Endothelial cell of umbilical vein (primary cell): ENCODE data around the gene DCAF4. TPM values are rescaled to one million over a fixed set of nuclear protein-coding genes. Genes with fewer than 3 reads are reported as not detected.

Source experiments
- BruUV-seq: library from RNA; stranded (reverse); fragments of 400-500 nt; replicated peaks from 2 replicates; lab custom pipeline; 2021; lab: Mats Ljungman, UMichigan
- CTCF ChIA-PET: fragments of 300-600, 350-600 bp; sonication (Branson Sonifier 250); formaldehyde crosslinking; loops from one replicate; lab custom pipeline; 2021; ENCODE audit warnings: antibody characterized with exemption, inconsistent platforms; lab: Charles Lee
- POLR2A ChIA-PET: fragments of 300-600, 350-600 bp; sonication (Branson Sonifier 250); formaldehyde crosslinking; loops from one replicate; lab custom pipeline; 2021; ENCODE audit warnings: antibody characterized with exemption, inconsistent platforms; lab: Charles Lee
- DNase-seq: peaks from one replicate; pipeline ENCODE4 v3.0.0-alpha.2; 2011; ENCODE audit warnings: low read depth, low spot score
- FAIRE-seq: peaks from 2 replicates; lab custom pipeline; 2011; peaks lifted over from hg19 to GRCh38; lab: Jason Lieb, UNC
- H2AFZ ChIP-seq: 2 replicates; pipeline ENCODE4 v1.6.0; 2012; ENCODE audit warnings: low read depth, low read length, control low read depth, inconsistent platforms
- H3K27ac ChIP-seq: 2 replicates; pipeline ENCODE4 v1.5.1; 2011; ENCODE audit warnings: low read depth, mild to moderate bottlenecking, control low read depth, low read length, moderate library complexity; ENCODE audit not compliant: insufficient read depth
- H3K27me3 ChIP-seq, 2 experiments: 2 replicates each; pipeline versions ENCODE4 v1.6.0 to v1.6.1; 2011; ENCODE audit warnings: low read length in 2 of 2, mixed read lengths in 1 of 2; ENCODE audit not compliant: control insufficient read depth in 2 of 2, insufficient read depth in 2 of 2
- H3K36me3 ChIP-seq, 2 experiments: 2 replicates in 1 of 2; 3 replicates in 1 of 2; pipeline ENCODE4 v1.5.1; 2011; ENCODE audit warnings: low read length in 2 of 2, mild to moderate bottlenecking in 1 of 2, moderate library complexity in 1 of 2; ENCODE audit not compliant: control insufficient read depth in 2 of 2, insufficient read depth in 2 of 2; ENCODE audit errors: extremely low read depth in 1 of 2
- H3K4me1 ChIP-seq: 3 replicates; pipeline ENCODE4 v1.5.1; 2011; ENCODE audit warnings: mild to moderate bottlenecking, low read length; ENCODE audit not compliant: control insufficient read depth, insufficient read depth; ENCODE audit errors: extremely low read depth
- H3K4me2 ChIP-seq: 2 replicates; pipeline ENCODE4 v1.6.1; 2011; ENCODE audit warnings: low read length, control low read depth, mixed read lengths; ENCODE audit not compliant: insufficient read depth
- H3K4me3 ChIP-seq, 3 experiments: fragments of 200-600 bp in 1 of 3; sonication (generic), shearing (Covaris generic) in 1 of 3; replicated peaks in 1 of 3; 2 replicates each; pipeline ENCODE4 v1.5.1; 2011 to 2016; ENCODE audit warnings: control low read depth in 3 of 3, low read length in 3 of 3, mild to moderate bottlenecking in 2 of 3, inconsistent platforms in 1 of 3, low read depth in 1 of 3, moderate library complexity in 1 of 3; ENCODE audit not compliant: insufficient read depth in 1 of 3
- H3K79me2 ChIP-seq: 2 replicates; pipeline ENCODE4 v1.6.0; 2012; ENCODE audit warnings: low read length, inconsistent platforms; ENCODE audit not compliant: control insufficient read depth, insufficient read depth
- H3K9ac ChIP-seq: replicated peaks from 2 replicates; pipeline ENCODE3; 2011; ENCODE audit warnings: low read length, control low read depth; ENCODE audit not compliant: insufficient read depth; ENCODE audit errors: extremely low read depth
- H3K9me1 ChIP-seq: replicated peaks from 3 replicates; pipeline ENCODE4 v1.6.0; 2011; ENCODE audit warnings: mild to moderate bottlenecking, low read length; ENCODE audit not compliant: control insufficient read depth, insufficient read depth; ENCODE audit errors: extremely low read depth
- H3K9me3 ChIP-seq: replicated peaks from 2 replicates; pipeline ENCODE4 v1.5.1; 2012; ENCODE audit warnings: low read length, inconsistent platforms; ENCODE audit not compliant: control insufficient read depth, insufficient read depth
- H4K20me1 ChIP-seq: replicated peaks from 2 replicates; pipeline ENCODE3; 2011; ENCODE audit warnings: mild to moderate bottlenecking, low read length; ENCODE audit not compliant: control insufficient read depth, insufficient read depth; ENCODE audit errors: extremely low read depth
- EZH2 ChIP-seq: IDR thresholded peaks from 2 replicates; pipeline ENCODE4 v1.6.1; 2012; ENCODE audit warnings: borderline replicate concordance, low read depth, mild to moderate bottlenecking, moderate library complexity, low read length, inconsistent platforms; ENCODE audit not compliant: severe bottlenecking
- FOS ChIP-seq: IDR thresholded peaks from 2 replicates; pipeline ENCODE4 v1.6.1; 2011; ENCODE audit warnings: mild to moderate bottlenecking, low read length, moderate library complexity, borderline replicate concordance; ENCODE audit not compliant: insufficient read depth
- GATA2 ChIP-seq: IDR thresholded peaks from 2 replicates; pipeline ENCODE4 v1.7.0; 2011; ENCODE audit warnings: low read depth, mild to moderate bottlenecking, moderate library complexity, mixed read lengths, low read length; ENCODE audit not compliant: insufficient read length, insufficient read depth
- JUN ChIP-seq: IDR thresholded peaks from 2 replicates; pipeline ENCODE4 v1.6.1; 2011; ENCODE audit warnings: borderline replicate concordance, low read depth; ENCODE audit not compliant: insufficient read length, insufficient read depth
- MAX ChIP-seq: IDR thresholded peaks from 2 replicates; pipeline ENCODE4 v1.6.1; 2011; ENCODE audit not compliant: insufficient read depth, insufficient read length
- MYC ChIP-seq: IDR thresholded peaks from one replicate; pipeline ENCODE4 v1.6.1; 2011; ENCODE audit warnings: mild to moderate bottlenecking, low read depth, low read length
- POLR2A ChIP-seq: IDR thresholded peaks from 2 replicates; pipeline ENCODE4 v1.6.1; 2012; ENCODE audit warnings: low read depth, mild to moderate bottlenecking, control low read depth, low read length
- POLR2AphosphoS5 ChIP-seq: IDR thresholded peaks from 2 replicates; pipeline ENCODE4 v1.6.1; 2012; ENCODE audit warnings: low read depth, mild to moderate bottlenecking, control low read depth, low read length, moderate library complexity; ENCODE audit not compliant: insufficient read depth
- dilution Hi-C: fragments of 300-500 bp; cut with MboI; formaldehyde crosslinking; loops from one replicate; pipeline ENCODE4 v1.15.0; 2019; ENCODE audit warnings: low sequenced_read_pairs; ENCODE audit not compliant: extremely low pct_ligation_motif_present
- intact Hi-C: fragments of 100-400 bp; cut with micrococcal nuclease; formaldehyde crosslinking; loops from one replicate; pipeline ENCODE4 v1.10.0; 2022
- polyA plus RNA-seq, 4 experiments: library from polyadenylated mRNA; depleted of rRNA in 3 of 4; stranded (reverse) in 3 of 4; unstranded in 1 of 4; fragments of >200 nt; gene quantifications; 2 replicates each; pipeline versions ENCODE4 v1.2.1 to v1.2.3, GENCODE V29; 2011 to 2012; ENCODE audit warnings: missing spikeins in 1 of 4
- total RNA-seq: library from RNA; stranded (reverse); gene quantifications from 2 replicates; pipeline ENCODE4 v1.2.3, GENCODE V29; 2021
- TF ChIP-seq, protein P1 (sequence below), 2 donors: IDR thresholded peaks; 1 replicate in 1 of 2; 2 replicates in 1 of 2; pipeline ENCODE4 v1.5.1; 2011; ENCODE audit warnings: low read length in 2 of 2, mild to moderate bottlenecking in 2 of 2, moderate library complexity in 2 of 2, control low read depth in 1 of 2, inconsistent platforms in 1 of 2, low read depth in 1 of 2; ENCODE audit not compliant: insufficient read depth in 1 of 2; ENCODE audit errors: extremely low read depth in 1 of 2

DCAF4 gene
- total and polyA plus RNA-seq, 2 donors (not counting 3 experiments of a cell fraction or from before 2014, with no cell fraction given) = 8.6 to 15.8 TPM

GRCh38 chr14:72929316-72930080, 3.2 kb downstream of the DCAF4 start:
- no peak overlapping the region for H3K4me2 ChIP-seq
- no peaks in the 10 kb centered on the region for H3K36me3 ChIP-seq
- H2AFZ ChIP-seq = no peak overlapping the region
- H3K79me2 ChIP-seq = no peaks in the 10 kb centered on the region
- dilution Hi-C loops (no loop called here), intact Hi-C loops (no loop called here)
- H3K9me3 ChIP-seq = no peaks in the 10 kb centered on the region
- ChIA-PET CTCF (interaction anchor here (0.7 to 5.2 kb wide), 4 partner anchors 9 to 415 kb away, joined by 3 to 31 read pairs (median 4); no protein-coding TSS in a partner anchor), POLR2A (no interaction called here)
- H3K9ac ChIP-seq = no peak overlapping the region
- DNase-seq (no peak), FAIRE-seq (peak; percentile 18)
- no peaks in the 10 kb centered on the region for H3K27me3 ChIP-seq
- no peaks in the 10 kb centered on the region for H4K20me1 ChIP-seq
- H3K4me1 ChIP-seq = peaks cover 10% of the 10 kb centered on the region
- TF ChIP-seq, protein P1, sequence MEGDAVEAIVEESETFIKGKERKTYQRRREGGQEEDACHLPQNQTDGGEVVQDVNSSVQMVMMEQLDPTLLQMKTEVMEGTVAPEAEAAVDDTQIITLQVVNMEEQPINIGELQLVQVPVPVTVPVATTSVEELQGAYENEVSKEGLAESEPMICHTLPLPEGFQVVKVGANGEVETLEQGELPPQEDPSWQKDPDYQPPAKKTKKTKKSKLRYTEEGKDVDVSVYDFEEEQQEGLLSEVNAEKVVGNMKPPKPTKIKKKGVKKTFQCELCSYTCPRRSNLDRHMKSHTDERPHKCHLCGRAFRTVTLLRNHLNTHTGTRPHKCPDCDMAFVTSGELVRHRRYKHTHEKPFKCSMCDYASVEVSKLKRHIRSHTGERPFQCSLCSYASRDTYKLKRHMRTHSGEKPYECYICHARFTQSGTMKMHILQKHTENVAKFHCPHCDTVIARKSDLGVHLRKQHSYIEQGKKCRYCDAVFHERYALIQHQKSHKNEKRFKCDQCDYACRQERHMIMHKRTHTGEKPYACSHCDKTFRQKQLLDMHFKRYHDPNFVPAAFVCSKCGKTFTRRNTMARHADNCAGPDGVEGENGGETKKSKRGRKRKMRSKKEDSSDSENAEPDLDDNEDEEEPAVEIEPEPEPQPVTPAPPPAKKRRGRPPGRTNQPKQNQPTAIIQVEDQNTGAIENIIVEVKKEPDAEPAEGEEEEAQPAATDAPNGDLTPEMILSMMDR (IDR thresholded peaks at IDR 0.05; ENCODE audit: extremely low read depth in 1 of 2, insufficient read depth in 1 of 2, low read depth in 1 of 2, low read length in 2 of 2) = no peak
- TF ChIP-seq POLR2A (no peak), FOS (no peak), MAX (no peak), POLR2AphosphoS5 (no peak), JUN (no peak), EZH2 (no peak), GATA2 (no peak), MYC (no peak)
- H3K4me3 ChIP-seq = no peak overlapping the region
- no peak overlapping the region for H3K27ac ChIP-seq
- H3K9me1 ChIP-seq = no peaks in the 10 kb centered on the region
- no TSS peak for BruUV-seq
